ENCODE measurements around the gene CENPX.

Gene CENPX

GRCh38 chr17:82029391-82029790, 6.7 kb upstream of the CENPX start:
- Histone ChIP-seq H3K27ac (no peak overlapping the region), H2AFZ (no peak overlapping the region), H3K9ac (no peak overlapping the region), H3K36me3 (ENCODE audit: control insufficient read depth, insufficient read depth, low read length) (no peaks in the 10 kb centered on the region), H3K79me2 (peaks cover 1% of the 10 kb centered on the region), H3K9me3 (ENCODE audit: control insufficient read depth, low read length) (no peaks in the 10 kb centered on the region), H3K4me2 (ENCODE audit: low read length) (no peak overlapping the region), H3K4me1 (peaks cover 7% of the 10 kb centered on the region), H3K27me3 (ENCODE audit: control insufficient read depth, insufficient read depth, low read length) (no peaks in the 10 kb centered on the region), H3K4me3 (ENCODE audit: low read depth, low read length) (no peak overlapping the region)
- TF ChIP-seq, protein P1, sequence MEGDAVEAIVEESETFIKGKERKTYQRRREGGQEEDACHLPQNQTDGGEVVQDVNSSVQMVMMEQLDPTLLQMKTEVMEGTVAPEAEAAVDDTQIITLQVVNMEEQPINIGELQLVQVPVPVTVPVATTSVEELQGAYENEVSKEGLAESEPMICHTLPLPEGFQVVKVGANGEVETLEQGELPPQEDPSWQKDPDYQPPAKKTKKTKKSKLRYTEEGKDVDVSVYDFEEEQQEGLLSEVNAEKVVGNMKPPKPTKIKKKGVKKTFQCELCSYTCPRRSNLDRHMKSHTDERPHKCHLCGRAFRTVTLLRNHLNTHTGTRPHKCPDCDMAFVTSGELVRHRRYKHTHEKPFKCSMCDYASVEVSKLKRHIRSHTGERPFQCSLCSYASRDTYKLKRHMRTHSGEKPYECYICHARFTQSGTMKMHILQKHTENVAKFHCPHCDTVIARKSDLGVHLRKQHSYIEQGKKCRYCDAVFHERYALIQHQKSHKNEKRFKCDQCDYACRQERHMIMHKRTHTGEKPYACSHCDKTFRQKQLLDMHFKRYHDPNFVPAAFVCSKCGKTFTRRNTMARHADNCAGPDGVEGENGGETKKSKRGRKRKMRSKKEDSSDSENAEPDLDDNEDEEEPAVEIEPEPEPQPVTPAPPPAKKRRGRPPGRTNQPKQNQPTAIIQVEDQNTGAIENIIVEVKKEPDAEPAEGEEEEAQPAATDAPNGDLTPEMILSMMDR (IDR thresholded peaks at IDR 0.05): no peak

DNA sequence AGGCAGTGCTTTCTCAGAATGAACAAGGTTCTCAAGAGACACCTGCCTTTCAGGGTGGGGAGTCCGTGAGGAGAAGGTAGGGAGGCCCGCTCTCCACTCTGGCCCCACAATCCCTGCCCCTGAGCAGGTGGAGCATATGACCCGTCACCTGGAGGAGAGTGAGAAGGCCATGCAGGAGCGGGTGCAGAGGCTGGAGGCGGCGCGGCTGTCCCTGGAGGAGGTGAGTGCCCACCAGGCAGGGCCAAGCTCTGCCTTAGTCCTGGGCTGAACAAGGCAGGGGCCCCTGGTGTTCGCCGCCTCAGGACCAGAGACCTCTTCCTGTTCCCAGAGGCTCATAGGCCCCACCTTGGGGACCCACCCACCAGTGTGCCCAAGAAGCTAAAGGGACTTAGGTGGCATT, 6.3 kb upstream of the CENPX start:
- no peaks in the 10 kb centered on the region for H3K9me3 ChIP-seq (ENCODE audit: control insufficient read depth, low read length)
- no peaks in the 10 kb centered on the region for H3K36me3 ChIP-seq (ENCODE audit: control insufficient read depth, insufficient read depth, low read length)
- H3K4me3 ChIP-seq (ENCODE audit: low read depth, low read length): no peak overlapping the region
- H2AFZ ChIP-seq: no peak overlapping the region
- H3K27ac ChIP-seq: no peak overlapping the region
- TF ChIP-seq, protein P1 (IDR thresholded peaks at IDR 0.05): no peak
- H3K9ac ChIP-seq: no peak overlapping the region
- H3K4me2 ChIP-seq (ENCODE audit: low read length): no peak overlapping the region
- H3K27me3 ChIP-seq (ENCODE audit: control insufficient read depth, insufficient read depth, low read length): no peaks in the 10 kb centered on the region
- peaks cover 2% of the 10 kb centered on the region for H3K79me2 ChIP-seq
- H3K4me1 ChIP-seq: peaks cover 11% of the 10 kb centered on the region

- H3K9me3 ChIP-seq (ENCODE audit: control insufficient read depth, low read length): no peaks in the 10 kb centered on the region
- H3K4me1 ChIP-seq: peaks cover 12% of the 10 kb centered on the region
- TF ChIP-seq, protein P1 (IDR thresholded peaks at IDR 0.05): no peak
- H3K79me2 ChIP-seq: peaks cover 2% of the 10 kb centered on the region
- H2AFZ ChIP-seq: no peak overlapping the region
- H3K4me2 ChIP-seq (ENCODE audit: low read length): no peak overlapping the region
- H3K4me3 ChIP-seq (ENCODE audit: low read depth, low read length): no peak overlapping the region
- H3K27me3 ChIP-seq (ENCODE audit: control insufficient read depth, insufficient read depth, low read length): no peaks in the 10 kb centered on the region
- no peak overlapping the region for H3K27ac ChIP-seq
- H3K36me3 ChIP-seq (ENCODE audit: control insufficient read depth, insufficient read depth, low read length): no peaks in the 10 kb centered on the region
- H3K9ac ChIP-seq: no peak overlapping the region
Observed at GRCh38 chr17:82028246-82028645, 5.6 kb upstream of the CENPX start.

- Histone ChIP-seq H2AFZ (no peak overlapping the region), H3K4me1 (peaks cover 22% of the 10 kb centered on the region), H3K27me3 (ENCODE audit: control insufficient read depth, insufficient read depth, low read length) (no peaks in the 10 kb centered on the region), H3K27ac (no peak overlapping the region), H3K79me2 (peaks cover 2% of the 10 kb centered on the region), H3K9ac (no peak overlapping the region), H3K9me3 (ENCODE audit: control insufficient read depth, low read length) (no peaks in the 10 kb centered on the region), H3K4me2 (ENCODE audit: low read length) (no peak overlapping the region), H3K4me3 (ENCODE audit: low read depth, low read length) (no peak overlapping the region), H3K36me3 (ENCODE audit: control insufficient read depth, insufficient read depth, low read length) (no peaks in the 10 kb centered on the region)
- TF ChIP-seq, protein P1 (IDR thresholded peaks at IDR 0.05): no peak
Observed at GRCh38 chr17:82025401-82026107, 2.9 kb upstream of the CENPX start.

DNA sequence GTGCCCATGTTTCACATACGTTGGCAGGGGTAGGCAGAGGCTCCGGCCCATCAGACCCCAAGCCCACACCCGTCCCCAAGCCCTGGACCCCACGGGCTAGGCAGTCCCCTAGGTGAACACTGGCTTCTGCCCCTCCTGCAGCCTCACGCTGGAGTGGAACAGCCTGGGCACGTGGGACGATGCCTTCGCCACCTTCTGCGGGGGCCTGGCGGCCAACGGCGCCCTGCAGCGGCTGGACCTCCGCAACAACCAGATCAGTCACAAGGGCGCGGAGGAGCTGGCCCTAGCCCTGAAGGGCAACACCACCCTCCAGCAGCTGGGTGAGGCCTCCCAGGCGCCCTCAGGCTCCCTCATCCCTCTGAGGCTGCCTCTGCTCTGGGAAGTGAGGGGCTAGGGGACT, 2.2 kb upstream of the CENPX start:
- Histone ChIP-seq H3K79me2 (peaks cover 2% of the 10 kb centered on the region), H3K4me1 (peaks cover 16% of the 10 kb centered on the region), H3K9me3 (ENCODE audit: control insufficient read depth, low read length) (no peaks in the 10 kb centered on the region), H3K27me3 (ENCODE audit: control insufficient read depth, insufficient read depth, low read length) (no peaks in the 10 kb centered on the region), H3K36me3 (ENCODE audit: control insufficient read depth, insufficient read depth, low read length) (no peaks in the 10 kb centered on the region), H3K4me3 (ENCODE audit: low read depth, low read length) (no peak overlapping the region), H3K4me2 (ENCODE audit: low read length) (no peak overlapping the region), H3K27ac (no peak overlapping the region), H3K9ac (no peak overlapping the region), H2AFZ (no peak overlapping the region)
- TF ChIP-seq, protein P1 (IDR thresholded peaks at IDR 0.05): no peak
